Measurements from ENCODE around the gene PMP22. TPM values are rescaled to one million over a fixed set of nuclear protein-coding genes. Genes with fewer than 3 reads are reported as not detected.

PMP22 gene
- total RNA-seq, 2 experiments from 2014 or later = 0.20 TPM; not detected in 1

- Mint-ChIP-seq H3K4me1 (ENCODE audit: low read depth) (no peaks in the 10 kb centered on the region), H3K27ac (no peak overlapping the region)
These were observed 14.8 kb downstream of the PMP22 start for GRCh38 chr17:15250135-15250860.

GRCh38 chr17:15249487-15249886 lies 15.6 kb downstream of the PMP22 start:
- ChIA-PET CTCF (interaction anchor here (1.6 to 3.7 kb wide), 2 partner anchors 8 to 254 kb away, joined by 6 to 23 read pairs; no protein-coding TSS in a partner anchor), POLR2A (no interaction called here)
- no peak for DNase-seq
- Mint-ChIP-seq H3K4me3 (no peak overlapping the region), H3K9me3 (no peaks in the 10 kb centered on the region), H3K27ac (no peak overlapping the region), H3K36me3 (ENCODE audit: low read depth) (no peaks in the 10 kb centered on the region), H3K4me1 (ENCODE audit: low read depth) (no peaks in the 10 kb centered on the region), H3K27me3 (peaks cover 17% of the 10 kb centered on the region)
- no peak for ATAC-seq
- intact Hi-C loops (cut with micrococcal nuclease) = no loop called here
- no peak for TF ChIP-seq CTCF (IDR thresholded peaks at IDR 0.05)

More at GRCh38 chr17:15250135-15250860, 14.8 kb downstream of the PMP22 start:
- no peak for DNase-seq
- POLR2A ChIA-PET = no interaction called here
- peaks cover 18% of the 10 kb centered on the region for H3K27me3 Mint-ChIP-seq
- CTCF ChIA-PET = interaction anchor here (1.6 kb wide), 1 partner anchor 253 kb away, joined by 6 read pairs; no protein-coding TSS in a partner anchor
- no peak for TF ChIP-seq CTCF (IDR thresholded peaks at IDR 0.05)
- ATAC-seq = no peak
- intact Hi-C loops (cut with micrococcal nuclease) = no loop called here
- no peaks in the 10 kb centered on the region for H3K36me3 Mint-ChIP-seq (ENCODE audit: low read depth)
- H3K9me3 Mint-ChIP-seq = no peaks in the 10 kb centered on the region
- no peak overlapping the region for H3K4me3 Mint-ChIP-seq

GRCh38 chr17:15247891-15248529 lies 17.1 kb downstream of the PMP22 start:
- ATAC-seq = no peak
- DNase-seq = no peak
- CTCF ChIA-PET = interaction anchor here (1.7 to 3.7 kb wide), 2 partner anchors 10 to 255 kb away, joined by 7 to 23 read pairs; no protein-coding TSS in a partner anchor
- no peak for TF ChIP-seq CTCF (IDR thresholded peaks at IDR 0.05)
- H3K4me1 Mint-ChIP-seq (ENCODE audit: low read depth) = no peaks in the 10 kb centered on the region
- H3K4me3 Mint-ChIP-seq = no peak overlapping the region
- POLR2A ChIA-PET = interaction anchor here (0.9 kb wide), 1 partner anchor 15 kb away, joined by 3 read pairs; no protein-coding TSS in a partner anchor
- no peaks in the 10 kb centered on the region for H3K36me3 Mint-ChIP-seq (ENCODE audit: low read depth)
- intact Hi-C loops (cut with micrococcal nuclease) = no loop called here
- H3K27ac Mint-ChIP-seq = no peak overlapping the region
- peaks cover 9% of the 10 kb centered on the region for H3K27me3 Mint-ChIP-seq
- no peaks in the 10 kb centered on the region for H3K9me3 Mint-ChIP-seq

- ChIA-PET POLR2A (no interaction called here), CTCF (no interaction called here)
- H3K27me3 Mint-ChIP-seq = peaks cover 7% of the 10 kb centered on the region
- no peak for TF ChIP-seq CTCF (IDR thresholded peaks at IDR 0.05)
- H3K36me3 Mint-ChIP-seq (ENCODE audit: low read depth) = no peaks in the 10 kb centered on the region
- DNase-seq (no peak), ATAC-seq (no peak)
- intact Hi-C loops (cut with micrococcal nuclease) = no loop called here
- H3K9me3 Mint-ChIP-seq = no peaks in the 10 kb centered on the region
- H3K27ac Mint-ChIP-seq = no peak overlapping the region
- no peak overlapping the region for H3K4me3 Mint-ChIP-seq
- no peaks in the 10 kb centered on the region for H3K4me1 Mint-ChIP-seq (ENCODE audit: low read depth)
These were observed 20.1 kb downstream of the PMP22 start for GRCh38 chr17:15245054-15245453.

- CTCF ChIA-PET = interaction anchor here (1.3 kb wide), 2 partner anchors 16 to 17 kb away, joined by 5 read pairs; no protein-coding TSS in a partner anchor
These were observed 24.5 kb downstream of the PMP22 start for GRCh38 chr17:15240644-15241043.

More at GRCh38 chr17:15240644-15241043, 24.5 kb downstream of the PMP22 start:
- peaks cover 10% of the 10 kb centered on the region for H3K27me3 Mint-ChIP-seq
- H3K4me1 Mint-ChIP-seq (ENCODE audit: low read depth) = peaks cover 5% of the 10 kb centered on the region
- H3K9me3 Mint-ChIP-seq = no peaks in the 10 kb centered on the region
- DNase-seq (no peak), ATAC-seq (no peak)
- TF ChIP-seq CTCF (IDR thresholded peaks at IDR 0.05) = no peak
- POLR2A ChIA-PET = no interaction called here
- no peak overlapping the region for H3K4me3 Mint-ChIP-seq
- no peaks in the 10 kb centered on the region for H3K36me3 Mint-ChIP-seq (ENCODE audit: low read depth)
- intact Hi-C loops (cut with micrococcal nuclease) = no loop called here
- H3K27ac Mint-ChIP-seq = no peak overlapping the region
